SK-N-MC (cell line): ENCODE measurements around the gene PRSS53.

Source experiments
- DNase-seq: peaks from one replicate; pipeline ENCODE4 v3.0.0-alpha.2; 2011; ENCODE audit warnings: low read depth, low spot score
- H3K27ac ChIP-seq: fragments of 200-600 bp; sonication (generic); 2 replicates; pipeline ENCODE4 v1.5.1; 2016; ENCODE audit warnings: mixed run types
- H3K36me3 ChIP-seq: fragments of 200-600 bp; sonication (generic); 2 replicates; pipeline ENCODE4 v1.6.1; 2017; ENCODE audit warnings: antibody characterized with exemption, low read length, mixed read lengths; ENCODE audit not compliant: insufficient read depth
- H3K4me3 ChIP-seq: fragments of 200-600 bp; sonication (generic); 2 replicates; pipeline ENCODE4 v1.5.1; 2016
- H3K9ac ChIP-seq: fragments of 200-600 bp; sonication (generic); 2 replicates; pipeline ENCODE4 v1.8.0; 2017; ENCODE audit warnings: mixed run types, mixed read lengths; ENCODE audit not compliant: insufficient read length
- H3K9me3 ChIP-seq: fragments of 200-600 bp; sonication (generic); 2 replicates; pipeline ENCODE4 v1.6.1; 2017; ENCODE audit warnings: low read depth, mild to moderate bottlenecking, antibody characterized with exemption, low read length, moderate library complexity, mixed read lengths
- EZH2 ChIP-seq: fragments of 200-600 bp; sonication (generic); IDR thresholded peaks from one replicate; pipeline ENCODE4 v1.6.1; 2017; ENCODE audit warnings: antibody characterized with exemption
- FOXP2 ChIP-seq: optimal IDR thresholded peaks from 2 replicates; pipeline ENCODE3; 2011; ENCODE audit warnings: mild to moderate bottlenecking, moderate library complexity; ENCODE audit not compliant: insufficient read depth; ENCODE audit errors: extremely low read length, control extremely low read depth
- POLR2AphosphoS5 ChIP-seq: IDR thresholded peaks from 2 replicates; pipeline ENCODE4 v1.6.1; 2012; ENCODE audit warnings: mild to moderate bottlenecking, low read depth, low read length, borderline replicate concordance

PRSS53 gene

DNA sequence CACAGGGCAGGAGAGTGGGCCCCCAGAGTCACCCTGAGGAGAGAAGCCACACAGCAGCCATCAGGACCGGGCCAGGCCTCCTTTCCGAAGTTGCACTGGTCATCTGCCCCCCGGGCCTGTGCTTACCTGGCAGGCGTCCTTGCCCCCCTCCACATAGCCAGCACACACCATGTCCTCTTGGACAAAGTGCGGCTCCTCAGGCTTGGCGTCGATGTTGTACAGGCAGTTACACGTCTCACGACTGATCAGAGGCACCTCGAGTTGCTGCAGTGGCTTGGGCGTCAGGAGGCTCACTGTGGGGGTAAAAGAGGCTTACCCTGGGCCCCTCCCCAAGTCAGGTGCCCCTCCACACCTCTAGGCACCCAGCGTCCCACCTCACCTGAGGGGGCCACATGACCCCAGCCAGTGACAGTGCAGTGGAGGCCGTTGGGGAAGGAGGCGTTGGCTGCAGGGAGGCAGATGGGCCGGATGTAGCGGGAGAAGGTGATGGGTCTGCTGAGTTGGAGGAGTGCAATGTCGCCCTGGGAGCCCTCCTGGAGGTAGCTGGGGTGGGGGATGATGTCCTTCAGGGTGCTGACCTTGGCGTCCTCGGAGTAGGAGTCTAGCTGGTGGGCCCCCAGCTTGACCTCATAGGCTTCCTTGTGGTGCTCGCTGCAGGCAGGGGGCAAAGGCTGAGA, 43.7 kb upstream of the PRSS53 start:
- TF ChIP-seq EZH2, result no peak
- no peak for TF ChIP-seq POLR2AphosphoS5
- TF ChIP-seq FOXP2, result no peak

DNA sequence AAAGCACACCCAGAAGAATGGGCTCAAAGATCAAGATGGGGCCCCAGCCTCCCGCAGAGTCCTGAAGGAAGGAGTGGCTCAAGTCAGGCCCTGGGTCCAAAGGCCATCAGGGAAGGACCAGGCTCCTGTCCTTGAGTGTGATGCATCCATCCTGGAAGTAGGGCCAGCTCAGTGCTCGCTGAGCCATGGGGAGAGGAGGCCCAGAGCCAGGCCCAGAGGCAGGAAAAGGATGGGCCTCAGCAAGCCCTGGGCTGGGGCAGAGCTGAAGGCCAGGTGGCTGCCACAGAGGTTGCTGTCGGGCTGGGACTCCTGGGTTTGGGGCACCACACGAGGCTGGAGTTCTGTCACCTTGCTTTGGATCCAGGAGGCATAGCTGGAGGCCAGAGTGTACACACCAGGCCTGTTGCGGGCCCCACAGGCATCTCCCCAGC, 43.1 kb upstream of the PRSS53 start:
- Histone ChIP-seq H3K36me3 (no peaks in the 10 kb centered on the region), H3K27ac (no peak overlapping the region), H3K9ac (no peak overlapping the region), H3K4me3 (no peak overlapping the region), H3K9me3 (no peaks in the 10 kb centered on the region)
- TF ChIP-seq FOXP2 (no peak), EZH2 (no peak), POLR2AphosphoS5 (no peak)
- DNase-seq, result no peak

More for the DNA sequence above, 43.7 kb upstream of the PRSS53 start:
- DNase-seq, result no peak
- no peak overlapping the region for H3K9ac ChIP-seq
- H3K9me3 ChIP-seq, result no peaks in the 10 kb centered on the region
- H3K27ac ChIP-seq, result no peak overlapping the region
- no peak overlapping the region for H3K4me3 ChIP-seq
- H3K36me3 ChIP-seq, result no peaks in the 10 kb centered on the region

DNA sequence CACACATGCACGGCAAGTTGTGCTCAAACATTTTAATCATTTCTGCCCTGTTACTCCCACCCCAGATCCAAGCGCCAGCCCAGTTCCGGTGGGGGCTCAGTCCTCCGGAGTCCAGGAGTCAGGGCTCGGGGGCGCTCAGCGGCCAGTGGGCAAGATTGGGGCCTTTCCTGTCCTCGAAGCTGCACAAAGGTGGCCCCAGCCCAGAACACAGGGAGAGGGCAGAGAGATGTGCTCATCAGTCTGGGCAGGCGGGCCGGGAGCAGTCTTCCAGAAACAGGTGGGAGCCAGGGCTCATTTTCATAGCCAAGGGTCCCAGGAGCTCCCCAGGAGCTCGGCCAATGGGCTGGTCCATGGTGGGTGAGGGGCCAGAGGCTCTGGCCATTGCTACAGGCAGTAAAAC, 42.7 kb upstream of the PRSS53 start:
- Histone ChIP-seq H3K36me3 (no peaks in the 10 kb centered on the region), H3K9ac (no peak overlapping the region), H3K27ac (no peak overlapping the region), H3K9me3 (no peaks in the 10 kb centered on the region), H3K4me3 (no peak overlapping the region)
- no peak for DNase-seq
- TF ChIP-seq EZH2, result no peak
- TF ChIP-seq FOXP2, result no peak

DNA sequence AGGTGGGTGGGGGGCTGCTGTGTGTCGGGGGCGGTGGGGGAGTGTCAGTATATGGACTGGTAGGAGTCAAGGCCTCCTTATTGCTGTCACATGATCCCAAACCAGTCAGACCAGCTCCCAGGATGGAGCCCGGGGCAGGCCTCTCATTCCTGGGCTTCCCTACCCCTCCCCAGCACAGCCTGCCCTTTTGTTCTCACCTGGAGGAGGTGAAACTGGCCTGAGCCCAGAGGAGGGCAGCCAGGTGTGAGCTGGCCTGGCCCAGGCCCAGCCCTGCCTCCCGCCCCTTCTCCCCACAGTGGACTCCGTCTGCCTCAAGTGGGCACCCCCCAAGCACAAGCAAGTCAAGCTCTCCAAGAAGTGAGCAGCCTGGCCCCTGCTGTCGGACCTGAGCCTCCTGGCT, 42.2 kb upstream of the PRSS53 start:
- no peaks in the 10 kb centered on the region for H3K36me3 ChIP-seq
- H3K9me3 ChIP-seq, result no peaks in the 10 kb centered on the region
- no peak for DNase-seq
- no peak overlapping the region for H3K9ac ChIP-seq
- no peak overlapping the region for H3K27ac ChIP-seq
- no peak overlapping the region for H3K4me3 ChIP-seq
- no peak for TF ChIP-seq POLR2AphosphoS5
- no peak for TF ChIP-seq FOXP2
- TF ChIP-seq EZH2, result no peak

DNA sequence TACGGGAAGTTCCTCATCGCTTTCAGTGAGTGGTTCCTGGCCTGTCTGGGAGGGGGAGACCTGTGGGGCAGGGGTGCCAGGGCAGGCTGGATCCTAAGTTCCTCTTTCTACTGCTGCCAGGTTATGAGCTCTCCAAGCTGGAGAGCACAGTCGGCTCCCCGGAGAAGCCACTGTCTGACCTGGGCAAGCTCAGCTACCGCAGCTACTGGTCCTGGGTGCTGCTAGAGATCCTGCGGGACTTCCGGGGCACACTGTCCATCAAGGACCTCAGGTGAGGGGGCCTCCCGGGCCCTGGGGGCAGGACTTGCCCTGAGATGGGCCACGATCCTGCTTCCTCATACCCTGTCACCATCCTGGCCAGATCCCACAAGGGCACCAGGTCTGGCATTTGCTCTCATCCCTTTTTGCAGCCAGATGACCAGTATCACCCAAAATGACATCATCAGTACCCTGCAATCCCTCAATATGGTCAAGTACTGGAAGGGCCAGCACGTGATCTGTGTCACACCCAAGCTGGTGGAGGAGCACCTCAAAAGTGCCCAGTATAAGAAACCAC, 41.7 kb upstream of the PRSS53 start:
- no peak for DNase-seq
- H3K27ac ChIP-seq, result no peak overlapping the region
- TF ChIP-seq FOXP2 (no peak), POLR2AphosphoS5 (no peak)
- H3K36me3 ChIP-seq, result no peaks in the 10 kb centered on the region
- no peaks in the 10 kb centered on the region for H3K9me3 ChIP-seq
- no peak overlapping the region for H3K4me3 ChIP-seq
- H3K9ac ChIP-seq, result no peak overlapping the region

DNA sequence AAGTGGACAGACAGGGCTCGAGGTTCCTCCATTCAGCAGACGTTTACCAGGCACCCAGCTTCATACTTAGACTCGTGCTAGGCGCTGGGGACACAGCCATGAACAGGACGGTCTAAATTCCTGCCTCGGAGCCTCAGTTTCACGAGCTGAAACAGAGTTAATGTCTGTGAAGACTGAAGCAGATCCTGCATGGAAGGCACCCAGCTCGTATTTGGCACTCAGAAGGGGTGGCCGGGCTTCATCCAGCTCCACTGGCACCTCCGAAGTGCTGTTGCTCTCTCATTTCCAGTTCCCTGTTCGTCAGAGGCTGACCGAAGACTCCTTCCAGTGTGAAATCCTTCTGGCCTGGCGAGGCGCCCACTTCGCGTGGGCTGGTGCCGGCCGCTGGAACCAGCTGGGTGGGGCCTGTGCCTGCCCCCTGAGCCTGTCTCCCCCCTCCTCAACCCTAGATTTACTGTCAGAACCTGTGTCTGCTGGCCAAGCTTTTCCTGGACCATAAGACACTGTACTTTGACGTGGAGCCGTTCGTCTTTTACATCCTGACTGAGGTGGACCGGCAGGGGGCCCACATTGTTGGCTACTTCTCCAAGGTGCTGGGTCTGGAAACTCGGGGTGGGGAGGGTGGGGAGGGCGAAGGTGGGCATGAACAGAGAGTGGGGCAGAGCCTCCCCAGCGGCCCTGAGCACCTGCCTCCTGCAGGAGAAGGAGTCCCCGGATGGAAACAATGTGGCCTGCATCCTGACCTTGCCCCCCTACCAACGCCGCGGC, 41.0 kb upstream of the PRSS53 start:
- Histone ChIP-seq H3K9me3 (no peaks in the 10 kb centered on the region), H3K27ac (no peak overlapping the region), H3K36me3 (no peaks in the 10 kb centered on the region), H3K9ac (no peak overlapping the region), H3K4me3 (no peak overlapping the region)
- no peak for TF ChIP-seq EZH2
- no peak for TF ChIP-seq FOXP2
- no peak for TF ChIP-seq POLR2AphosphoS5
- DNase-seq, result no peak

DNA sequence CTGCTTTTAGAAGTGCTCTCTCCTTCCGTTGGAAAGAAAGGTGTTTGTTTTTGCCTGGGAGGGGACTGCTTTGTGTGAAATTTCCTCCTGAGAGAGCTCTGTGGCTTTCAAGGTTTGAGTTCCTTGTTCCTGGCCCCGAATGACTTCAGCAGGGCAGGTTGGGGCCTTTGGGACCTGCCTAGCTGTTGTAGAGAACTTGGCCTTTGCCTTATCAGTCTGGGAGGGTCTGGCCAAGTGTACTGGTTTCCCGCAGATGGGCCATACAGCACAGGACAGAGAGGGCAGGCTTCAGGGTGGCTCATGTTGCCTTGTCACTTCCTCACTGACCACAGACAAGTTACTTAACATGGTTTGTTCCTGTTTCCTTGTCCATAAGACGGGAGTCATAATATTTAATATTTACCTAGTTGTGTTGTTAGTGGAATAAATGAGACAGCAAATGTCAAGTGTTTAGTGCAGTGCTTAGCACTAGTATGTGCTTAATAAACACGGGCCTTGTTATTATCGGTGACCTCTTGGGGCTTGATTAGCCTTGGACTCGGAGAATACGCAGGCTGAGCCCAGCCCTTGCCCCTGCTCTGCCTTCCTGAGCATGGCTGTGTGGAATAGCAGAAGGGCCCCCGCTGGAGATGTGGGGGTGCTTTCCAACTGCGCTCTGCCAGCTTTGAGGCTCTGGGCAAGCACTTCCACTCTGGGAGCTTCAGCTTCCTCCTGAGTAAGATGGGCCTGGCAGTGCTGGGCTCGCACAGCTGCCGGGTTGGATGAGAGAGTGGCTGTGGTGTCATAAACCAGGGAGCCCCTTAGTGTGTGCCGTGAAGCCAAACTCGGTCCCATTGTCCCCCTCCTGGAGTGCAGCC, 40.2 kb upstream of the PRSS53 start:
- TF ChIP-seq EZH2 (no peak), FOXP2 (no peak), POLR2AphosphoS5 (no peak)
- Histone ChIP-seq H3K9me3 (no peaks in the 10 kb centered on the region), H3K9ac (no peak overlapping the region), H3K4me3 (no peak overlapping the region), H3K27ac (no peak overlapping the region), H3K36me3 (no peaks in the 10 kb centered on the region)
- no peak for DNase-seq

DNA sequence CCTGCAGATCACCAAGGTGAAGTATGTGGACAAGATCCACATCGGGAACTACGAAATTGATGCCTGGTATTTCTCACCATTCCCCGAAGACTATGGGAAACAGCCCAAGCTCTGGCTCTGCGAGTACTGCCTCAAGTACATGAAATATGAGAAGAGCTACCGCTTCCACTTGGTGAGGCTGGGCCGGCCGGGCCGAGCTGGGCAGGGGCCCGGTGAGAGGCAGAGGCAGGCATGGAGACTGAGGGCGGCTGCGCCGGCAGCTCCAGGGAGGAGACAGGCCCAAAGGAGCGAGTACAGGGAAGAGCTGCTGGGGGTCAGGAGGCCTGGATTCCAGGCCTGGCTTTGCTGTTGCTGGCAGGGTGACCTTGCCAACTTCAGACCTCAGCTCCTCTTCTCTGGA, 38.4 kb upstream of the PRSS53 start:
- H3K4me3 ChIP-seq, result no peak overlapping the region
- no peak for TF ChIP-seq POLR2AphosphoS5
- no peak for TF ChIP-seq EZH2
- TF ChIP-seq FOXP2, result no peak
- no peak overlapping the region for H3K9ac ChIP-seq
- no peak for DNase-seq
- H3K36me3 ChIP-seq, result peaks cover 3% of the 10 kb centered on the region
- H3K9me3 ChIP-seq, result no peaks in the 10 kb centered on the region
- H3K27ac ChIP-seq, result no peak overlapping the region
